K562 (cell line): ENCODE measurements around the gene LCA5. TPM values are rescaled to one million over a fixed set of nuclear protein-coding genes. Genes with fewer than 3 reads are reported as not detected.

Source experiments
- BCLAF1 ChIP-seq, 2 experiments: fragments of 450-650 bp in 1 of 2; IDR thresholded peaks; 2 replicates each; pipeline ENCODE4 v1.6.1; 2011 to 2017; ENCODE audit warnings: low read depth in 2 of 2, antibody characterized with exemption in 1 of 2, borderline replicate concordance in 1 of 2, low read length in 1 of 2, mild to moderate bottlenecking in 1 of 2, mixed read lengths in 1 of 2; ENCODE audit not compliant: control insufficient read depth in 1 of 2
- EGR1 ChIP-seq: fragments of 450-650 bp; conservative IDR thresholded peaks from 2 replicates; pipeline ENCODE4 v1.6.1; 2017; ENCODE audit warnings: mild to moderate bottlenecking
- HDAC3 ChIP-seq: fragments of 450-650 bp; IDR thresholded peaks from 2 replicates; pipeline ENCODE4 v1.6.1; 2018; ENCODE audit warnings: borderline replicate concordance, mild to moderate bottlenecking, moderate library complexity; ENCODE audit not compliant: partially characterized antibody
- MGA ChIP-seq: fragments of 450-650 bp; IDR thresholded peaks from 2 replicates; pipeline ENCODE4 v1.6.1; 2016; ENCODE audit warnings: mild to moderate bottlenecking, moderate library complexity
- MXD1 ChIP-seq: fragments of 250-450 bp; sonication (Bioruptor Pico); IDR thresholded peaks from 2 replicates; pipeline ENCODE4 v1.8.0; 2021; ENCODE audit warnings: borderline replicate concordance, mild to moderate bottlenecking, moderate library complexity; ENCODE audit not compliant: poor library complexity, severe bottlenecking
- SMAD4 ChIP-seq: fragments of 250-450 bp; sonication (Bioruptor Pico); conservative IDR thresholded peaks from 2 replicates; pipeline ENCODE4 v1.8.0; 2021; ENCODE audit warnings: inconsistent platforms, mild to moderate bottlenecking, moderate library complexity
- SNIP1 ChIP-seq: fragments of 450-650 bp; IDR thresholded peaks from 2 replicates; pipeline ENCODE4 v1.7.1; 2017; ENCODE audit warnings: low read depth, mild to moderate bottlenecking
- SNRNP70 ChIP-seq: fragments of 200-400 bp; formaldehyde crosslinking; optimal IDR thresholded peaks from 2 replicates; pipeline ENCODE3; 2017; ENCODE audit warnings: low read depth, low read length
- ZNF146 ChIP-seq: IDR thresholded peaks from one replicate; pipeline ENCODE4 v1.6.1; 2018; ENCODE audit warnings: missing compliant biosample characterization; ENCODE audit not compliant: unreplicated experiment
- ZSCAN29 ChIP-seq: fragments of 450-650 bp; IDR thresholded peaks from 2 replicates; pipeline ENCODE4 v1.6.1; 2017
- polyA plus RNA-seq, 8 experiments: library from polyadenylated mRNA; depleted of rRNA in 4 of 8; stranded (reverse) in 5 of 8; unstranded in 3 of 8; fragments of >200 nt; fragmentation: Nextera tagmentation in 2 of 8; fragmentation: Illumina TruSeq in 1 of 8; extraction: Ambion mirVana in 2 of 8; extraction: Trizol in 1 of 8; gene quantifications; 2 replicates each; pipeline versions ENCODE4 v1.2.1 to v1.2.3, GENCODE V29; 2011 to 2014; ENCODE audit warnings: inconsistent platforms in 1 of 8, missing spikeins in 1 of 8
- total RNA-seq, 7 experiments: library from RNA; depleted of rRNA in 6 of 7; stranded (reverse); fragments of >200 nt in 6 of 7; fragmentation: Illumina TruSeq in 2 of 7; extraction: Trizol in 2 of 7; gene quantifications; 2 replicates each; pipeline versions ENCODE4 v1.2.1 to v1.2.3, GENCODE V29; 2011 to 2021; ENCODE audit warnings: low replicate concordance in 1 of 7

Gene LCA5
- total and polyA plus RNA-seq, 9 of the 15 experiments (the other 6 are each of a cell fraction or from before 2014, with no cell fraction given) = 1.0 to 3.4 (median 1.8) TPM

- peak; percentile 30 for TF ChIP-seq HDAC3
- TF ChIP-seq EGR1 = peak; percentile 98
- TF ChIP-seq MGA = peak; percentile 79
- TF ChIP-seq MXD1 (CRISPR knock-in tag) = no peak
- peak; percentile 72 for TF ChIP-seq SMAD4 (CRISPR knock-in tag)
- no peak for TF ChIP-seq ZNF146 (CRISPR knock-in tag)
- TF ChIP-seq SNIP1 = no peak
- TF ChIP-seq ZSCAN29 = no peak
- TF ChIP-seq SNRNP70 = no peak
- TF ChIP-seq BCLAF1 (IDR thresholded peaks at IDR 0.05; ENCODE audit: borderline replicate concordance in 1 of 2, control insufficient read depth in 1 of 2, low read depth in 2 of 2, low read length in 1 of 2) = no peak
Observed at GRCh38 chr6:79525272-79526100, 11.7 kb downstream of the LCA5 start (continued).
